Measurements from ENCODE around the gene EXOC3.
"Not testable (repeated sequence)": the region's sequence is repeated elsewhere in the genome, so short reads cannot be mapped to it uniquely, and the experiment has no call there.

The EXOC3 gene

DNA sequence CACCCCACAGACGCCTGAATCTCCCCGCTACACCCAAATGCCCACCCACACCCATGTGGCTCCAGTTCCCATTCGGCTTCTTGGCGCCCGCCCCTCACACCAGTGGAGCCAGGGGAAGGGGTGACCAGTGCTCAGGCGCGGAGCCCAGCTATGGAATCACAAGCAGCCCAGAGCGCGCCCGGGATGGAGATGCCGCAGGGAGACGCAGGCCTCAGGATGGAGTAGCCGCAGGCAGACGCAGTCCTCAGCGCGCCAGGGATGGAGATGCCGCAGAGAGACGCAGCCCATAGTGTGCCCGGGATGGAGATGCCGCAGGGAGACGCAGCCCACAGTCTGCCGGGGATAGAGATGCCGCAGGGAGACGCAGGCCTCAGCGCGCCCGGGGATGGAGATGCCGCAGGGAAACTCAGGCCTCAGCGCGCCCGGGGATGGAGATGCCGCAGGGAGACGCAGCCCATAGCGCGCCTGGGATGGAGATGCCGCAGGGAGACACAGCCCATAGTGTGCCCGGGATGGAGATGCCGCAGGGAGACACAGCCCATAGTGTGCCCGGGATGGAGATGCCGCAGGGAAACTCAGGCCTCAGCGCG lies 65.1 kb downstream of the EXOC3 start:
- DNase-seq = not testable (repeated sequence)

- no peak for DNase-seq
These were observed 66.7 kb downstream of the EXOC3 start for GRCh38 chr5:509611-510185.

DNA sequence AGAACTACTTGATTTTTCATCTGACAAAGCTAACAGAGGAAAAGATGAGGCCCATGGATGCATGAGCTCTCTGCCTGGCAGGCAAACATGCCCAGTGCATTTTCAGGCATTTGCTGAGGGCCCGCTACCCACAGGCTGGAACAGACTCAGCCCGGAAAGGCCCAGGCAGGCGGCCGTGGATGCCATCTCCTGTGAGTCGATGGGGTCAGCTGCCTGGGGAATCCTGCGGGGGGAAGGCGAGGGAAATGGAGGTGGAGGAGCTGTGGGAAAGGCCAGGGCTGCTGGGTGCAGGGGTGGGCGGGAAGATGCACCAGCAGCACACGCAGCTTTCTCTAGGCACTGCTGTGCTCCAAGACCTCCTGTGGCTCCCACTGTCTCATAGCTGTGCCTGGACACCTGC lies 67.5 kb downstream of the EXOC3 start:
- DNase-seq = no peak

GRCh38 chr5:511476-511875 lies 68.5 kb downstream of the EXOC3 start:
- no peak for DNase-seq

GRCh38 chr5:513216-514100 lies 70.5 kb downstream of the EXOC3 start:
- DNase-seq = no peak

DNA sequence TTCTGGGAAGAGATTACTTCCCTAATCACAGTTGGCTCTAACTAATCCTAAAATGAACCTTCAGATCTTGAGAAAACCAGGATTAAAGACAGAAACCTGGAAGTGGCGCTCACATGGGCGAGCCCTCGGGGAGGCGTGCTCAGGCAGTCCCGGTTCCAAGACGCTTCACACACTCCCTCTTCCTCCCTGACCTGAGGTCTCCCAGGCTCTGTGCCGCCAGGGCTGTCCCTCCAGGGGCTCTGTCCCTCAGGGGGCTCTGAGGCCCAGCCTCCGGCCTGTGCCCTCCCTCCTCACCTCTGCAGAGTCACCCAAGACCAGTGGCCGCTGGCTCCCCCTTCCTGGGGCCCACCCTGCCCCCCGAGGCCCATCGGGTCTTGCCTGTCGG lies 71.1 kb downstream of the EXOC3 start:
- DNase-seq = no peak

- DNase-seq = no peak
These were observed 71.7 kb downstream of the EXOC3 start for GRCh38 chr5:514673-515072.

DNA sequence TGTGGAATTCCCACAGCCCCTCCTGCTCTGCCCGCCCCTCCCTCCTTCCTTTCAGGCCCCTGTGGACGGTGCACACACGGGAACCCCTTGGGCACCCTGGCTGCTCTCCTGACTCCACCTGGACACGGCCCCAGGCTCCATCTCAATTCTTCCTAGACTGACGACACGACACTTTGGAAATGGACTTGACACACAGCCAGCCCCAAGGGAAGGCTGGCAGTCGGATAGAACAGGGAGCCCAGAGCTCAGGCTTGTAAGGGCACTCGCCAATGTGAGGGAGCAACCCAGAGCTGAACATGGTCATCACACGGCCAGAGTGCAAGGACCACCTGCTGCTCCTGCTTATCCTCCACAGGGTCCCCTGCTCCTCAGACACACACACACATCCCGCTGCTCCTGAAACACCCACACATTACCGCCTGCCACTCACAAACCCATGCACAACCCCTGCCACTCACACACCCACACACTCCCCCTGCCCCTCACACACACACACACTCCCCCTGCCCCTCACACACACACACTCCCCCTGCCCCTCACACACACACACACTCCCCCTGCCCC lies 72.4 kb downstream of the EXOC3 start:
- DNase-seq = no peak

GRCh38 chr5:516338-516925 lies 73.5 kb downstream of the EXOC3 start:
- no peak for DNase-seq

All from RPMI8226 (cell line).